IMR-90 (cell line): ENCODE results near the gene B3GAT1. TPM values are rescaled to one million over a fixed set of nuclear protein-coding genes. Genes with fewer than 3 reads are reported as not detected.

Experiments
- ATAC-seq: fragments of 200-7000 bp; cut with Tn5 transposase; 2 replicates; pipeline ENCODE4 v1.9.1; 2020; ENCODE audit warnings: low read depth, mild to moderate bottlenecking, moderate library complexity
- BruUV-seq: library from RNA; stranded (reverse); fragments of 400-500 nt; replicated peaks from 2 replicates; lab custom pipeline; 2021; lab: Mats Ljungman, UMichigan
- CTCF ChIA-PET: fragments of 300-600 bp; formaldehyde crosslinking; extraction: SDS; loops from one replicate; lab custom pipeline; 2021; ENCODE audit warnings: antibody characterized with exemption; lab: Yijun Ruan, JAX
- POLR2A ChIA-PET: fragments of 300-600 bp; sonication (Branson Sonifier 250); formaldehyde crosslinking; loops from one replicate; lab custom pipeline; 2022; ENCODE audit warnings: antibody characterized with exemption; ENCODE audit not compliant: unreplicated experiment; lab: Charles Lee
- DNase-seq: peaks from one replicate; pipeline ENCODE4 v3.0.0; 2013
- H2AFZ ChIP-seq: replicated peaks from 2 replicates; pipeline ENCODE3; 2013; ENCODE audit warnings: low read length, mild to moderate bottlenecking; ENCODE audit not compliant: poor library complexity
- H2AK5ac ChIP-seq: 2 replicates; pipeline ENCODE4 v1.6.1; 2013; ENCODE audit warnings: low read depth, low read length, inconsistent platforms
- H2AK9ac ChIP-seq: replicated peaks from 2 replicates; pipeline ENCODE3; 2013; ENCODE audit warnings: mild to moderate bottlenecking, low read depth, low read length, moderate library complexity; ENCODE audit not compliant: poor library complexity
- H2BK120ac ChIP-seq: 2 replicates; pipeline ENCODE4 v1.6.1; 2013; ENCODE audit warnings: low read depth, low read length, inconsistent platforms
- H2BK15ac ChIP-seq: 3 replicates; pipeline ENCODE4 v1.6.1; 2013; ENCODE audit warnings: low read depth, low read length, inconsistent platforms
- H2BK20ac ChIP-seq: 2 replicates; pipeline ENCODE4 v1.6.1; 2013; ENCODE audit warnings: low read depth, mild to moderate bottlenecking, inconsistent platforms, low read length, moderate library complexity
- H2BK5ac ChIP-seq: 2 replicates; pipeline ENCODE4 v1.6.1; 2013; ENCODE audit warnings: mild to moderate bottlenecking, low read depth, low read length, inconsistent platforms; ENCODE audit not compliant: poor library complexity, severe bottlenecking
- H3K14ac ChIP-seq: replicated peaks from 2 replicates; pipeline ENCODE4 v1.6.1; 2013; ENCODE audit warnings: low read depth, low read length, inconsistent platforms
- H3K18ac ChIP-seq: 2 replicates; pipeline ENCODE4 v1.6.1; 2013; ENCODE audit warnings: low read depth, low read length, control low read depth
- H3K23ac ChIP-seq: 2 replicates; pipeline ENCODE4 v1.6.1; 2013; ENCODE audit warnings: low read depth, low read length, inconsistent platforms
- H3K27ac ChIP-seq: 2 replicates; pipeline ENCODE4 v1.5.1; 2013; ENCODE audit warnings: mild to moderate bottlenecking, control low read depth, low read length; ENCODE audit not compliant: insufficient read depth
- H3K27me3 ChIP-seq: 2 replicates; pipeline ENCODE4 v1.6.1; 2013; ENCODE audit warnings: low read length; ENCODE audit not compliant: control insufficient read depth, insufficient read depth
- H3K36me3 ChIP-seq: 2 replicates; pipeline ENCODE4 v1.6.1; 2013; ENCODE audit warnings: low read length, mixed read lengths; ENCODE audit not compliant: control insufficient read depth, insufficient read depth
- H3K4ac ChIP-seq: 2 replicates; pipeline ENCODE4 v1.6.1; 2013; ENCODE audit warnings: low read depth, low read length, inconsistent platforms
- H3K4me1 ChIP-seq: 2 replicates; pipeline ENCODE4 v1.6.1; 2013; ENCODE audit warnings: low read length, mixed read lengths; ENCODE audit not compliant: control insufficient read depth, insufficient read depth
- H3K4me2 ChIP-seq: 2 replicates; pipeline ENCODE4 v1.6.1; 2013; ENCODE audit warnings: low read depth, mild to moderate bottlenecking, control low read depth, low read length, moderate library complexity
- H3K4me3 ChIP-seq: 2 replicates; pipeline ENCODE4 v1.5.1; 2013; ENCODE audit warnings: low read depth, mild to moderate bottlenecking, control low read depth, low read length, moderate library complexity; ENCODE audit not compliant: insufficient read depth
- H3K56ac ChIP-seq: 2 replicates; pipeline ENCODE4 v1.6.1; 2013; ENCODE audit warnings: low read length, inconsistent platforms; ENCODE audit not compliant: insufficient read depth; ENCODE audit errors: extremely low read depth
- H3K79me1 ChIP-seq, 2 experiments: 2 replicates each; pipeline ENCODE4 v1.6.1; 2013; ENCODE audit warnings: low read length in 2 of 2, inconsistent platforms in 1 of 2, low read depth in 1 of 2
- H3K9ac ChIP-seq: 2 replicates; pipeline ENCODE4 v1.6.1; 2013; ENCODE audit warnings: low read depth, low read length, control low read depth
- H3K9me1 ChIP-seq: 2 replicates; pipeline ENCODE4 v1.6.1; 2013; ENCODE audit warnings: low read length, inconsistent platforms; ENCODE audit not compliant: insufficient read depth
- H3K9me3 ChIP-seq: 2 replicates; pipeline ENCODE4 v1.6.1; 2013; ENCODE audit warnings: low read length; ENCODE audit not compliant: control insufficient read depth, insufficient read depth
- H4K20me1 ChIP-seq: 2 replicates; pipeline ENCODE4 v1.6.1; 2013; ENCODE audit warnings: low read length, inconsistent platforms; ENCODE audit not compliant: insufficient read depth
- H4K5ac ChIP-seq: 2 replicates; pipeline ENCODE4 v1.6.1; 2013; ENCODE audit warnings: mild to moderate bottlenecking, low read depth, low read length, control low read depth
- H4K8ac ChIP-seq, 2 experiments: 2 replicates each; pipeline ENCODE4 v1.6.1; 2013; ENCODE audit warnings: low read depth in 2 of 2, low read length in 2 of 2, control low read depth in 1 of 2, inconsistent platforms in 1 of 2
- H4K91ac ChIP-seq: 2 replicates; pipeline ENCODE4 v1.6.1; 2013; ENCODE audit warnings: low read depth, low read length, inconsistent platforms; ENCODE audit not compliant: insufficient read depth
- CEBPB ChIP-seq: IDR thresholded peaks from 2 replicates; pipeline ENCODE4 v1.6.1; 2012; ENCODE audit warnings: low read depth, low read length, improper control_type of control experiment
- CHD1 ChIP-seq: IDR thresholded peaks from 2 replicates; pipeline ENCODE4 v1.6.1; 2012; ENCODE audit warnings: low read depth, low read length, improper control_type of control experiment
- CTCF ChIP-seq: conservative IDR thresholded peaks from 2 replicates; pipeline ENCODE4 v1.5.1; 2012; ENCODE audit warnings: mild to moderate bottlenecking, low read depth, low read length, improper control_type of control experiment
- ELK1 ChIP-seq: fragments of 150-350 bp; IDR thresholded peaks from 2 replicates; pipeline ENCODE4 v1.6.1; 2016; ENCODE audit warnings: low read depth, mild to moderate bottlenecking, low read length, moderate library complexity, borderline replicate concordance
- MAFK ChIP-seq: IDR thresholded peaks from 2 replicates; pipeline ENCODE4 v1.6.1; 2012; ENCODE audit warnings: low read depth, low read length, improper control_type of control experiment
- MAZ ChIP-seq: IDR thresholded peaks from 2 replicates; pipeline ENCODE4 v1.6.1; 2012; ENCODE audit warnings: low read depth, mild to moderate bottlenecking, low read length, improper control_type of control experiment, moderate library complexity, borderline replicate concordance
- MXI1 ChIP-seq: IDR thresholded peaks from 2 replicates; pipeline ENCODE4 v1.6.1; 2012; ENCODE audit warnings: low read depth, mild to moderate bottlenecking, low read length, moderate library complexity, borderline replicate concordance
- NFE2L2 ChIP-seq: fragments of 150-350 bp; IDR thresholded peaks from 2 replicates; pipeline ENCODE4 v1.6.1; 2016; ENCODE audit warnings: low read depth, mild to moderate bottlenecking, low read length
- RAD21 ChIP-seq: IDR thresholded peaks from 2 replicates; pipeline ENCODE4 v1.6.1; 2012; ENCODE audit warnings: low read length, improper control_type of control experiment
- RFX5 ChIP-seq: IDR thresholded peaks from 2 replicates; pipeline ENCODE4 v1.8.0; 2012; ENCODE audit warnings: low read depth, mild to moderate bottlenecking, low read length, moderate library complexity
- USF2 ChIP-seq: fragments of 150-350 bp; IDR thresholded peaks from 2 replicates; pipeline ENCODE4 v1.6.1; 2017; ENCODE audit warnings: mild to moderate bottlenecking, antibody characterized with exemption, low read length, low read depth
- WGBS, 2 experiments: methylation state at CpG; one replicate each; pipeline versions ENCODE4 v1.1.5 to v1.1.7; 2013; ENCODE audit warnings: missing lambda C conversion rate in 2 of 2; ENCODE audit not compliant: insufficient read length in 1 of 2; ENCODE audit errors: extremely low coverage in 2 of 2; 5-methylcytosine and 5-hydroxymethylcytosine counted together
- dilution Hi-C: fragments of 300-500 bp; cut with HindIII; formaldehyde crosslinking; loops from one replicate; pipeline ENCODE4 v1.14.3; 2018; ENCODE audit warnings: low sequenced_read_pairs; ENCODE audit not compliant: unreplicated experiment
- in situ Hi-C: fragments of 300-500 bp; cut with MboI; formaldehyde crosslinking; loops from 3 replicates; pipeline ENCODE4 v1.14.3; 2019; ENCODE audit warnings: low sequenced_read_pairs, inconsistent platforms, mixed read lengths
- intact Hi-C: fragments of 100-400 bp; cut with micrococcal nuclease; formaldehyde crosslinking; loops from 2 replicates; pipeline ENCODE4 v1.10.0; 2022
- polyA plus RNA-seq, 3 experiments: library from polyadenylated mRNA; depleted of rRNA; stranded (reverse); fragments of >200 nt; gene quantifications; 2 replicates each; pipeline ENCODE4 v1.2.3, GENCODE V29; 2012; ENCODE audit warnings: low replicate concordance in 1 of 3
- total RNA-seq: library from RNA; depleted of rRNA; stranded (reverse); fragments of >200 nt; gene quantifications from 2 replicates; pipeline ENCODE4 v1.2.3, GENCODE V29; 2012

Gene B3GAT1
- total and polyA plus RNA-seq, 2 of the 4 experiments (the other 2 are of a cell fraction): not detected

- Histone ChIP-seq H3K79me1 (no peaks in the 10 kb centered on the region), H3K9ac (no peak overlapping the region), H3K4me2 (no peak overlapping the region), H3K9me1 (no peaks in the 10 kb centered on the region), H2BK5ac (no peak overlapping the region), H4K91ac (no peak overlapping the region), H2BK20ac (no peak overlapping the region), H3K4ac (no peak overlapping the region), H2AFZ (no peak overlapping the region), H2BK120ac (no peak overlapping the region), H4K20me1 (no peaks in the 10 kb centered on the region), H2BK15ac (no peak overlapping the region), H2AK9ac (no peak overlapping the region), H3K14ac (no peak overlapping the region), H3K9me3 (peaks cover 59% of the 10 kb centered on the region), H2AK5ac (no peak overlapping the region), H3K4me1 (no peaks in the 10 kb centered on the region), H3K18ac (no peak overlapping the region), H3K36me3 (no peaks in the 10 kb centered on the region), H3K27me3 (no peaks in the 10 kb centered on the region), H3K23ac (no peak overlapping the region), H3K56ac (no peak overlapping the region), H4K8ac (no peak overlapping the region), H3K4me3 (no peak overlapping the region), H3K27ac (no peak overlapping the region), H4K5ac (no peak overlapping the region)
- intact Hi-C loops (no loop called here), in situ Hi-C loops (no loop called here), dilution Hi-C loops (no loop called here)
- POLR2A ChIA-PET: no interaction called here
- TF ChIP-seq CEBPB: no peak
- TF ChIP-seq MAZ: no peak
- no peak for TF ChIP-seq MAFK
- TF ChIP-seq USF2: no peak
- TF ChIP-seq RFX5: no peak
- TF ChIP-seq CTCF: no peak
- no peak for TF ChIP-seq CHD1
- no peak for TF ChIP-seq NFE2L2
- TF ChIP-seq MXI1: no peak
- TF ChIP-seq ELK1: no peak
- no peak for TF ChIP-seq RAD21
- CTCF ChIA-PET: no interaction called here
- no TSS peak for BruUV-seq
- ATAC-seq (no peak), DNase-seq (no peak)
- 47% methylated on average over 9 of the region's 12 CpGs; no CpG with 5 or more reads in 1 of the 2 experiments for WGBS, 2 experiments
Observed at GRCh38 chr11:134380229-134380628, 31.8 kb downstream of the B3GAT1 start.
